GM10266 (cell line): ENCODE data around the gene KRT35.

Source experiments
- DNase-seq: peaks from one replicate; pipeline ENCODE4 v3.0.0; 2012; ENCODE audit errors: extremely low spot score
- CTCF ChIP-seq: IDR thresholded peaks from 2 replicates; pipeline ENCODE4 v1.5.1; 2012; ENCODE audit warnings: mild to moderate bottlenecking, low read depth; ENCODE audit not compliant: control insufficient read depth, insufficient read depth; ENCODE audit errors: missing control alignments

The KRT35 gene

GRCh38 chr17:41518789-41519449, 38.0 kb upstream of the KRT35 start, which contains the start of gene KRT15:
Gene KRT15, minus strand, starts transcription at chr17:41518890. Its CDS starts 63 bp downstream, at chr17:41518827.
- DNase-seq, result no peak
- no peak for TF ChIP-seq CTCF

GRCh38 chr17:41518031-41518430, 37.1 kb upstream of the KRT35 start:
- TF ChIP-seq CTCF, result no peak
- DNase-seq, result no peak

- DNase-seq, result no peak
- no peak for TF ChIP-seq CTCF
These were observed 35.9 kb upstream of the KRT35 start for GRCh38 chr17:41516830-41517283.

GRCh38 chr17:41516147-41516829, 35.3 kb upstream of the KRT35 start:
- no peak for DNase-seq

GRCh38 chr17:41513168-41513547, 32.2 kb upstream of the KRT35 start:
- no peak for TF ChIP-seq CTCF
- no peak for DNase-seq

More at GRCh38 chr17:41516147-41516829, 35.3 kb upstream of the KRT35 start:
- no peak for TF ChIP-seq CTCF

GRCh38 chr17:41512546-41513167, 31.7 kb upstream of the KRT35 start:
- no peak for TF ChIP-seq CTCF
- DNase-seq, result no peak
